HepG2 (cell line): ENCODE measurements around the gene USP12. TPM values are rescaled to one million over a fixed set of nuclear protein-coding genes. Genes with fewer than 3 reads are reported as not detected.

Source experiments
- BORCS8-MEF2B ChIP-seq: sonication (generic); formaldehyde crosslinking; IDR thresholded peaks from 2 replicates; pipeline ENCODE4 v1.8.0; 2022; ENCODE audit warnings: mild to moderate bottlenecking, missing genetic modification reagents
- DRAP1 ChIP-seq: IDR thresholded peaks from 2 replicates; pipeline ENCODE4 v1.6.1; 2016; ENCODE audit warnings: missing genetic modification reagents, missing compliant biosample characterization
- ELF4 ChIP-seq: sonication (generic); formaldehyde crosslinking; IDR thresholded peaks from 2 replicates; pipeline ENCODE4 v1.5.0; 2020; ENCODE audit warnings: missing genetic modification reagents, mild to moderate bottlenecking, moderate library complexity, borderline replicate concordance
- ESRRA ChIP-seq: sonication (generic); formaldehyde crosslinking; IDR thresholded peaks from 2 replicates; pipeline ENCODE4 v1.5.1; 2020; ENCODE audit warnings: mild to moderate bottlenecking, low read depth, missing genetic modification reagents
- GPN1 ChIP-seq: sonication (generic); formaldehyde crosslinking; IDR thresholded peaks from 2 replicates; pipeline ENCODE4 v1.5.1; 2020; ENCODE audit warnings: missing genetic modification reagents, borderline replicate concordance
- HNRNPH1 ChIP-seq: fragments of 200-400 bp; formaldehyde crosslinking; optimal IDR thresholded peaks from 2 replicates; pipeline ENCODE3; 2017; ENCODE audit warnings: mild to moderate bottlenecking, low read depth, low read length
- JUNB ChIP-seq: sonication (generic); formaldehyde crosslinking; IDR thresholded peaks from 2 replicates; pipeline ENCODE4 v1.8.0; 2022; ENCODE audit warnings: missing genetic modification reagents, mild to moderate bottlenecking, borderline replicate concordance
- KAT2B ChIP-seq: fragments of 150-350 bp; IDR thresholded peaks from 2 replicates; pipeline ENCODE4 v1.6.1; 2014; ENCODE audit warnings: low read depth, low read length, borderline replicate concordance
- KLF11 ChIP-seq: IDR thresholded peaks from 2 replicates; pipeline ENCODE4 v1.6.1; 2016; ENCODE audit warnings: missing compliant biosample characterization
- KLF13 ChIP-seq: sonication (generic); formaldehyde crosslinking; IDR thresholded peaks from 2 replicates; pipeline ENCODE4 v1.4.0; 2020; ENCODE audit warnings: mild to moderate bottlenecking, missing genetic modification reagents
- NCOR1 ChIP-seq: fragments of 200-600 bp; sonication (generic); IDR thresholded peaks from 2 replicates; pipeline ENCODE4 v1.7.0; 2017; ENCODE audit warnings: antibody characterized with exemption, low read length, borderline replicate concordance
- NFIC ChIP-seq: IDR thresholded peaks from 2 replicates; pipeline ENCODE4 v1.6.1; 2012; ENCODE audit warnings: mild to moderate bottlenecking, low read length, inconsistent platforms
- NFKB2 ChIP-seq: sonication (generic); formaldehyde crosslinking; IDR thresholded peaks from 2 replicates; pipeline ENCODE4 v1.4.0; 2020; ENCODE audit warnings: missing genetic modification reagents, borderline replicate concordance
- RAD51 ChIP-seq: fragments of 450-650 bp; IDR thresholded peaks from 2 replicates; pipeline ENCODE4 v1.6.1; 2016; ENCODE audit warnings: borderline replicate concordance
- TCF7 ChIP-seq: sonication (generic); IDR thresholded peaks from 2 replicates; pipeline ENCODE4 v1.6.1; 2016; ENCODE audit warnings: antibody characterized with exemption, low read depth
- TRAFD1 ChIP-seq: sonication (generic); formaldehyde crosslinking; IDR thresholded peaks from 2 replicates; pipeline ENCODE4 v1.5.1; 2020; ENCODE audit warnings: missing genetic modification reagents, mild to moderate bottlenecking, borderline replicate concordance
- TRIM24 ChIP-seq: sonication (generic); formaldehyde crosslinking; IDR thresholded peaks from 2 replicates; pipeline ENCODE4 v1.8.0; 2022; ENCODE audit warnings: mild to moderate bottlenecking, missing genetic modification reagents
- ZGPAT ChIP-seq: IDR thresholded peaks from 2 replicates; pipeline ENCODE4 v1.6.1; 2016; ENCODE audit warnings: mild to moderate bottlenecking
- ZNF17 ChIP-seq: sonication (generic); formaldehyde crosslinking; IDR thresholded peaks from 2 replicates; pipeline ENCODE4 v1.5.0; 2020; ENCODE audit warnings: mild to moderate bottlenecking, missing genetic modification reagents
- ZNF337 ChIP-seq: sonication (generic); formaldehyde crosslinking; IDR thresholded peaks from 2 replicates; pipeline ENCODE4 v1.5.1; 2020; ENCODE audit warnings: missing genetic modification reagents, low read depth, mild to moderate bottlenecking, borderline replicate concordance
- ZNF512 ChIP-seq: sonication (generic); formaldehyde crosslinking; IDR thresholded peaks from 2 replicates; pipeline ENCODE4 v1.4.0; 2020; ENCODE audit warnings: mild to moderate bottlenecking, missing genetic modification reagents
- ZNF552 ChIP-seq: sonication (generic); formaldehyde crosslinking; IDR thresholded peaks from 2 replicates; pipeline ENCODE4 v1.9.0; 2022; ENCODE audit warnings: missing genetic modification reagents, mild to moderate bottlenecking, borderline replicate concordance
- ZNF850 ChIP-seq: sonication (generic); formaldehyde crosslinking; conservative IDR thresholded peaks from 2 replicates; pipeline ENCODE4 v1.9.0; 2021; ENCODE audit warnings: mild to moderate bottlenecking, missing genetic modification reagents
- polyA plus RNA-seq, 8 experiments: library from polyadenylated mRNA; depleted of rRNA in 3 of 8; stranded (reverse) in 7 of 8; unstranded in 1 of 8; fragments of >200 nt; fragmentation: Illumina TruSeq in 4 of 8; extraction: Trizol in 4 of 8; gene quantifications; 2 replicates each; pipeline versions ENCODE4 v1.2.1 to v1.2.3, GENCODE V29; 2011 to 2016; ENCODE audit warnings: low read depth in 4 of 8, missing spikeins in 1 of 8, mixed read lengths in 1 of 8; ENCODE audit not compliant: insufficient read depth in 1 of 8
- total RNA-seq, 5 experiments: library from RNA; depleted of rRNA; stranded (reverse); fragments of >200 nt; fragmentation: Illumina TruSeq; extraction: Trizol; gene quantifications; 2 replicates each; pipeline ENCODE4 v1.2.3, GENCODE V29; 2016; ENCODE audit warnings: low read depth in 1 of 5
- TF ChIP-seq, protein P1 (sequence below): sonication (generic); formaldehyde crosslinking; conservative IDR thresholded peaks from 2 replicates; pipeline ENCODE4 v1.8.0; 2022; ENCODE audit warnings: mild to moderate bottlenecking, moderate library complexity, missing genetic modification reagents

USP12 gene
- total and polyA plus RNA-seq, 2 of the 13 experiments (the other 11 are each of a cell fraction or from before 2014, with no cell fraction given), result 9.8 to 19.5 TPM

DNA sequence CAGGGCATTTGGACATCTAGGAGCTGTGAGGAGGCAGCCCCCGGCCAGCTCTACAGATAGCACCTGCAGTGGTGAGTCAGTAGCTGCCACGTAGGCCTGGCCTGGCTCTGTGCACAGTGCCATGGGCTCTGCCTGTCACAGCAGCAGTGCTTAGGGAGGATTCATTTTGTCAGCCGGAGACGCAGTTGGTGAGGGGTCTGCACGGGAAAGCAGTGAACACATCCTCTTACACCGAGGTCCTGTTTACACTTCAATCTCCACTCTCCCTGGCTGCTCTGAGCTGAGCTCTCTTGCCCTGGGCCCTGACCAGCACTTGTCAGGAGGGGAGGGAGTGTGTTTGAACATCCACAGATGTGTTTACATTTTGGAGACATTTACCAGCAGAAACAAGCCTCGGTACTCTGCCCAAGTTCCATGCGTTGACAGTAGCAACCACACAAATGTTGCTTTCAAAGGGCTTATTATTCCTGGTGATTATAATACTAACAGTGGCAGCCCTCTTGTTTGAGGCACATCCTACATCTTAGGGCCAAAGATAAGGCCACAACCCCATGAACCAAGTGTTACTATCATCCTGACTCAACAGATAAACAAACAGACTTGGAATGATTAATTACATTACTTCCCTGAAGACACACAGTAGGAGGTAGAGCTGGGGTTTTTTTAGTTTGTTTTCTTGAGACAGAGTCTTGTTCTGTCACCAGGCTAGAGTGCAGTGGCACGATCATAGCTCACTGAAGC lies 148.9 kb downstream of the USP12 start (continued):
- TF ChIP-seq HNRNPH1 (no peak), ZNF17 (CRISPR knock-in tag) (no peak), ZNF850 (CRISPR knock-in tag) (no peak), ZNF512 (no peak), DRAP1 (CRISPR knock-in tag) (0 out of 2 replicates have a peak, but pooled peaks have one; percentile 38), KLF11 (CRISPR knock-in tag) (no peak), NFIC (no peak), ESRRA (CRISPR knock-in tag) (no peak), KAT2B (no peak), NCOR1 (no peak; the same call in 1 of the 2 replicates), NFKB2 (CRISPR knock-in tag) (no peak; the same call in 1 of the 2 replicates), ZGPAT (CRISPR knock-in tag) (0 out of 2 replicates have a peak, but pooled peaks have one; percentile 33), ZNF552 (CRISPR knock-in tag) (no peak), JUNB (CRISPR knock-in tag) (no peak), TRAFD1 (CRISPR knock-in tag) (no peak), GPN1 (no peak), TCF7 (peak; percentile 18; the same call in 1 of the 2 replicates), RAD51 (no peak), ZNF337 (CRISPR knock-in tag) (no peak), TRIM24 (no peak), ELF4 (CRISPR knock-in tag) (no peak), BORCS8-MEF2B (CRISPR knock-in tag) (no peak), KLF13 (CRISPR knock-in tag) (no peak)
- TF ChIP-seq, protein P1, sequence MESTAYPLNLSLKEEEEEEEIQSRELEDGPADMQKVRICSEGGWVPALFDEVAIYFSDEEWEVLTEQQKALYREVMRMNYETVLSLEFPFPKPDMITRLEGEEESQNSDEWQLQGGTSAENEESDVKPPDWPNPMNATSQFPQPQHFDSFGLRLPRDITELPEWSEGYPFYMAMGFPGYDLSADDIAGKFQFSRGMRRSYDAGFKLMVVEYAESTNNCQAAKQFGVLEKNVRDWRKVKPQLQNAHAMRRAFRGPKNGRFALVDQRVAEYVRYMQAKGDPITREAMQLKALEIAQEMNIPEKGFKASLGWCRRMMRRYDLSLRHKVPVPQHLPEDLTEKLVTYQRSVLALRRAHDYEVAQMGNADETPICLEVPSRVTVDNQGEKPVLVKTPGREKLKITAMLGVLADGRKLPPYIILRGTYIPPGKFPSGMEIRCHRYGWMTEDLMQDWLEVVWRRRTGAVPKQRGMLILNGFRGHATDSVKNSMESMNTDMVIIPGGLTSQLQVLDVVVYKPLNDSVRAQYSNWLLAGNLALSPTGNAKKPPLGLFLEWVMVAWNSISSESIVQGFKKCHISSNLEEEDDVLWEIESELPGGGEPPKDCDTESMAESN (CRISPR knock-in tag), result no peak
